ENCODE results near the gene USP9X.

- no peak for TF ChIP-seq CTCF (conservative IDR thresholded peaks at IDR 0.05; ENCODE audit: low read depth in 2 of 2)
- TF ChIP-seq ZNF114 (CRISPR knock-in tag; IDR thresholded peaks at IDR 0.05): no peak
- TF ChIP-seq ZNF331 (CRISPR knock-in tag; IDR thresholded peaks at IDR 0.05; ENCODE audit: low read depth): no peak
- TF ChIP-seq POLR2AphosphoS5 (IDR thresholded peaks at IDR 0.05; ENCODE audit: low read depth): no peak
- no peak for TF ChIP-seq REST (IDR thresholded peaks at IDR 0.05; ENCODE audit: unreplicated experiment)
- no peak for TF ChIP-seq EZH2 (IDR thresholded peaks at IDR 0.05; ENCODE audit: low read depth, unreplicated experiment)
Observed at GRCh38 chrX:41133551-41133950, 48.3 kb downstream of the USP9X start.
